HG02759 (cell line): ENCODE measurements around the gene ANKS1A.

ENCODE experiments used
- ATAC-seq: cut with Tn5 transposase; IDR thresholded peaks from one replicate; pipeline ENCODE4 v1.9.1; 2021; ENCODE audit warnings: mild to moderate bottlenecking, moderate library complexity; ENCODE audit not compliant: unreplicated experiment

Gene ANKS1A

DNA sequence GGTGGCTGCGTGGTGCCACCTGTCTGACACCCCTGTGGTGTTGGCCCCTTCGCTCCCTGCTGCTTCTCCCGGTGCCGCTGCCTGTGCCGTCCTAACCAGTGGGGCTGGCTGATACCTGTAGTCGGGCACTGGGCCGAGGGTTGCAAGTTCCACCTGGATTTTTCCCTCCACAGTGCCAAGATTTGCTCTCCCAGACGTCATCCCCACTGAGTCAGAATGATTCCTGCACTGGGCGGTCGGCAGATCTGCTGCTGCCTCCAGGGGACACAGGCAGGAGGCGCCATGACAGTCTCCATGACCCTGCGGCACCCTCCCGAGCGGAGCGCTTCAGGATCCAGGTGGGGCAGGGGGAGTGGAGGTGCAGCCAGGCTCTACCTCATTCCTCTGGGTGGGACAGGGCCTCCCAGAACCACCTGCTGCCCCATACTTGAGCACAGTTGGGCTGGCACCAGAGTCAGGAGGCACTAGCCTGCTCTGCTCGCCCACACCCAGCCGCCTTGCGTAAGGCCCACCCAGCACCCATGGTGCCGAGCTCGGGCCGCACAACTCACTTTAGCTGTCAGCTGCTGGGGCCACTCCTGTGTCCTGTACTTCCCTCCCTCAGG lies 191.9 kb downstream of the ANKS1A start:
- ATAC-seq, result no peak

GRCh38 chr6:35081426-35081851 lies 192.4 kb downstream of the ANKS1A start:
- no peak for ATAC-seq

GRCh38 chr6:35082046-35082732 lies 193.1 kb downstream of the ANKS1A start:
- ATAC-seq, result no peak

- ATAC-seq, result no peak
These were observed 193.8 kb downstream of the ANKS1A start for GRCh38 chr6:35082733-35083403.

DNA sequence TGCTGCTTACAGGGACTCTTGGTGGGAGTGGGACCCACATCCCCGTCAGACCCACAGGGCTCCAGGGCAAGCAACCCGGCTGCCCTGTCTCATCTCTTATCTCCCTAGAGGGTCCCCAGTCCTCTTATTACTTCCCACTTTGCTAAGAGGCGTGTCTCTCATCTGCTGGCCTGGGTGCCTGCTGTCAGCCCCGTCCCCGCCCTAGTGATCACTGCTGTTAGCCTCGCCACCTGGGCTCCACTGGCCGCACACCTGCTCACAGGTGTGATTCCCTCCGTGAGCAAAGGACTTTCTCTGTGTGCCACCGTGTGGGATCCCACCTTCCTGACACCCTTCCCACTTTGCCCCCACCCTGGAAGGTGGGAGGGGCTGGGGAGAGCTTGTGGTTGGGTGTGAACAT lies 194.5 kb downstream of the ANKS1A start:
- no peak for ATAC-seq

GRCh38 chr6:35084041-35084491 lies 195.0 kb downstream of the ANKS1A start:
- ATAC-seq, result no peak

DNA sequence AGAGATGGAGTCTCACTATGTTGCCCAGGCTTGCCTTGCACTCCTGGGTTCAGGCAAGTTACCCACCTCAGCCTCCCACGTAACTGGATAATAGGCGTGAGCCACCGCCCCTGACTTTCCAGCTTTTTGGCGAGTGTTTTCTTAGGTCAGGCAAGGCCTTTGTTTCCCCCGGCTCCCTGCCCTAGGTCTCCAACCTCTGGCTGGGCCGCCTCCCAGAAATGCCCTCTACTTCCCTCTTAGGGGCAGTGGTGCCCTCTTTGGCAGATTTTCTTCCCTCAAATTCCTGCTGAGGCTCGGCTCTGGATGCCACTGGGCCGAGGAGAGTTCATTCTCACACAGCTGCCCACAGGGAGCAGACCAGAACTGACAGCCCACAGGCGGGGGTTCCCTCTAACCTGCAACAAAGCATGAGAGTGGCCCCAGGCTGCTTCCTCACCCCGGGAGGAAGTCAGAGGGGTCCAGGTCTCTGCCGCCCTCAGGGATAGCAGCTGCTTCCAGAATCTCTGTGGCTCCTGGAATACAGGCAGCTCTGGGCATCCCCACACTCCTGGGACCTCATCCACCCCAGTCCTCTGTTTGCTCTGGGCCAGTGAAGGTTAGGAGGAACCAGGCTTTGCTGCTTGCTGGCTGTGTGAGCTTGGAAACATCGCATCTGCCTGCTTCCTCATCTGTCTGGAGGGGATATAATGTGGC lies 195.6 kb downstream of the ANKS1A start:
- no peak for ATAC-seq

DNA sequence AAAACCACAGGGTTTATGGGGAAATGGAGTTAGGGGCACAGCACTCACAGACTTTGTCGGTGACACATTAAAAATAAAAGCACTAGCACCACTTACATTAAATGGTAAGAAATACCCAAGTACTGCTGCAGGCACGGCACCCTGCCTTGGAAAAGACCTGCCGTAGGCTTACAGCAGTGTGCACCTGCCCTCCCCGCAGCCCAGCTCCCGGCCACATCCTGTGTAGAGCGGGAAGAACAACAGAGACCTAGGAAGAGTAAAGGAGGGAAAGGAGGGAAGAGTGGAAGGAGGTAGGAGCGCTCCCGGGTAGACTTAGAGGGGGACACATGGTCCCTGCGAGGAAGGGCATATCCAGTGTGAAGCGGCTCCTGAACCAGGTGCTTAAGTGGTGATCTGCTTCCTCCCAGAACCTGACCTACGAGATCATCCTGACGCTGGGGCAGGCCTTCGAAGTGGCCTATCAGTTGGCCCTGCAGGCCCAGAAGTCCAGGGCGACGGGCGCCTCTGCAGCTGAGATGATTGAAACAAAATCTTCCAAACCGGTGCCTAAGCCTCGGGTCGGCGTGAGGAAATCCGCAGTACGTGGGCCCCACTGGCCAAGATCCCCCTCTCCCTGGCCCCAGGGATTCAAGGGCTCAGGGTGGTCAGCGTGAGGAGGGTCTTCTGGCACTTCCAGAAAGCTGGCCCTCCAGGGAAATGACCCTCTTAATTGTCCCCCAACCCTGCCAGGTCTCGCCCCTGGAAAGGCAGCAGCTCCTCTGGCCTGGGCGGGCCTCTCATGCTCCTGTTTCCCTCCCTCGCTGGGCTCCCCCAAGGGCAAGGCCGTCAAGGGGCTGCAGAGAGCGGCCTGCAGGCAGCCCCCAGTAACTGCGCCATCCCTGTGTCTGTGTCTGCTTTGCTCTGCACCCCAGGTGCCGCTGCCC lies 196.6 kb downstream of the ANKS1A start:
- ATAC-seq, result no peak

DNA sequence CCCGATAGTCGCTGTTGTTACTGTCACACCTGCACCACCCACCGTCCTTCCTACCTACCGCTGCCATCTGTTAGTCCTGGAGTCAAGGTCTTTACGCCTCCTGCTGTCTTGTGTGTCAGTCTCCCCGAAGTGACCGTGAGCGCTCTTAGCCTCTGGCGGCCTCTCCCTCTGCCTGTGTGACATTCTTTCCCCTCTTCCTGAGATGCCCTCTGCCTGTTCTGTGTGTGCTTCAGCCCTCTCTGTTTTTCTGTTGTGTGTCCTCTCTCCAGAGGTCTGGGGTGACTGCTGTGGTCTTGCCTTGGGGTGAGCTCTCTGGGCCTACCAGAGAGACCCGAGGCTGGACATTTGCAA lies 197.2 kb downstream of the ANKS1A start:
- no peak for ATAC-seq

GRCh38 chr6:35086636-35087360 lies 197.7 kb downstream of the ANKS1A start:
- no peak for ATAC-seq

DNA sequence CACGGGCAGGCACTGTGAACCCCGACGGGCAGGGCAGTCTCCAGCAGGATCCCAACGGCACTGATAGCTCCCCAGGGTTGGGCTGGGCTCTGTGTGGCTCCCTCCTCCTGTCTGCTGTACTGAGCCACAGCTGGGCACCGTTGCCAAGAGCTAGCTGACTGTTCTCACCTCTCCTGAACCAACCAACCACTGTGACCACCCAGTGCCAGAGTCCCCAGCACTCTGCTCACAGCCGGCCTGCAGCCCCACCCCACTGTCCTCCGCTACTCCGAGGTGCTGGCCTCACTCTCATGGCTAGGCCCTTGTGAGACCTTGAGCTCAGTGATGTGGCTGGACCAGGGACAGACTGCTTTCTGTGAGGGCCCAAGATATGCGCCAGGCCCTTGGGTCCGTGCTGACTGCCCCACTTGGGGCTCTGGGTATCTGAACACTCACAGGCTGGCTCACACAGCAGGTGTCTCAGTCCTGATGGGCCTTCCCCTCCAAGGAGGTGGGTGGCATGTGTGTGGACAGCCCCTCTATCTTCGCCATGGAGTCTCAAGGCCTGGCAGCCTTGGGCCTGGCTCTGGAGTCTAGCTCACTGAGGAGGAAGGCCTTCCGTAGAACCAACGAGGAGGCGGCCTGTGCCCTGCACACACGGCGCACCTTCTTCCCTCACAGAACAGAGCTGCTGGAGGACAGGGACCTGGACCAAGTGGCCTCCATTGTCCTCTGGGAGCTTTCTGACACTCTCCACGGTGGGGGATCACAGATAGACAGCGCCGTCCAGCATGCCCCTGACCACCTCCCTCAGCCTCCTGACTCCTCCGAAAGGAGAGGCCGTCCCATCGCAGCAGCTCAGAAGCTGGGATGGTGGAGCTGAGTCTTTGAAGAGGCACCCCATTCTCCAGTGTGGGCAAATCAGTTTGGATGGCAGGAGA lies 198.6 kb downstream of the ANKS1A start:
- no peak for ATAC-seq

DNA sequence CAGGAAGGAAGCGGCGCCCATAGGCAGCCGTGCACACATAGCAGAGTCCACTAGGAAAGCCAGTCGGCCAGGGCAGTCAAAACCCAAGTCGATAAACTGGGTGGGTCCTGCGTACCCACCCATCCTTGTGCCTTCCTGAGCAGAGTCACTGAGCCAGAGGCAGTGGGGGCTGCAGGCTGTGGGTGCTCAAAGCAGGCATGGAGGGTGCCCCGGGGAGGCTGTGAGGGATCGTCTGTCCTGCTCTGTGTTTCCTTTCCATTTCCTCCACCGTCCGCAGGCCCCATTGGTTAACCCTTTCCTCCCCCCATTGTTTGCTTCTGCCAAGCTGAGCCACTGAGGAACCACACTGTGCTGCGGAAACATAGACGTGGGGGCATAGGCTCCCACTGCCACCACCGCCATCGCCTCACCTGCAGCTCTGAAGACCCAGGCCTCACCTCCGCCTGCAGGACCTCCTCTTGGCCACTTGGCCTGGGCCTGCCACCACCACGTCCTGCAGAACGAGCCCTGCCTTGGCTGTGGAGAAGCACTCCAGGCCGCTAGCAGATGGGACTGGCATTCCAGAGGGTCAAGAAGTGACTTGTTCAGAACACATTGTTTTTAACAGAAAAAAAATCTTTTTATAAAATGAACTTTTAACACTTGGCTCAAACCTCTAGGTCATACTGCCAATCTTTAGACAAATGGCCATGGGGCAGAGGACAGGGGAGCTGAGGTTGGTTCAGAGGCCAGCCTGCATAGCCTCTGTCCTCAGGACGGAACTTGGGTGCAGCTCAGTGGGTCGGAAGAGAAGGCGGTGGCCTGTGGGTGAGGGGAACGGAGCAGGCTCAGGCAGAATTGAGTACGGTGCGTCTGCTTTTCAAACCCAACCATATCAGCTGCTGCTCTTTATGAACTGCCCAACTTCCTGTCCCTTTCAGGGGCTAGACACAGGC lies 199.5 kb downstream of the ANKS1A start:
- ATAC-seq, result no peak

DNA sequence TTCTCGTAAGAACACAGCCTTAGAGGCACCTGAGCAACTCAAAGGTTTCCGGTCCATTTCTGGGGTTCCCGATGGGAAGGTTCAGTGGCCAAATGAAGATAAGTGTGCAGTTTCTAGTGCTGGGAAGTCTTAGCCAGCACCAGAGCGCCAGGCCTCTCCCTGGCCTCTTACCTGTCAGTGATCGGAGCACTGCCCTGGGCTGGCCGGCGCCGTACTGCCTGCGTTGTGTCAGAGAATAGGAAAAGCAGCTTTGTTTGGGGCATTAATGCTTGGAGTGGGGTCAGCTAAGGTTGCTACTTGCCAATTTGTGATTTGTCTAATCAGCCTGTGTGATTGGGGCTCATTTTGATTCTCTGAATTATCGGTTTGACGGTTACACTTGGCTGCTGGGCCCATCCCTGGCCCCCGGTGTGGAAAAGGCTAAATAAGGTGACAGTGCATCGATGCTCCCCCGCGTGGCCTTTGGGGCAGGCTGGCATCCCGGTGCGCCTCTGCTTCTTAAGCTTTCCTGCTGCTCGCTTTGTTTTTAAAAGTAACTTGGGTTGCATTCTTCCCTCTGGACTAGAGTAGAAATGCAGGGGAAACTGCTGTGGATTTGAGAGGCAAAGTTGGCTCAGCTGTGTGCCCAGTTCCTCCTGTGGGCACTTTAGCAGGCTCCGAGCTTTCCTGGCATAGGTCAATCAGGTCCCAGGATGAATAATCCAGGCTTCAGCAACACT lies 200.3 kb downstream of the ANKS1A start:
- no peak for ATAC-seq

- no peak for ATAC-seq
These were observed 201.0 kb downstream of the ANKS1A start for GRCh38 chr6:35089935-35090505.

DNA sequence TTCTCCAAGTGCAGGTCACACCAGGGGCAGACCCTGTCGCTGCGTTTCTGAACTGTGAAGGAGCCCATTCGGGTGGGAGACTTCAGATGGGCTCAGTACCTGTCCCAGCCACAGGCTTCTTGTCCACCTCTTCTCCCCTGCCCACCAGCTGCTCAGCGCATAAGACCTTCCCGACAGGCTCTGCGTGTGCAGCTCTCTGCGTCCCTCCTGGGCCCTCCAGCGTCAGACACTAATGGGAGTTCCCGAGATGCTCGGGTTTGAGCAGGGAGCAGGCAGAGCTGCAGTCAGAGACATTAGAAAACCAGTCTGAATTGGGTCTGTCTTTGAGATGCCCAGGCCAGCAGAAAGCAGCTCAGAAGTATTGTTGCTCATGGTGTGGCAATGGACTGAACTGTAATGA lies 201.7 kb downstream of the ANKS1A start:
- ATAC-seq, result no peak

- ATAC-seq, result no peak
These were observed 202.5 kb downstream of the ANKS1A start for GRCh38 chr6:35091346-35092083.
